ENCODE measurements around the gene OR56B1.

The OR56B1 gene

GRCh38 chr11:5694642-5695041 is 41.6 kb upstream of the OR56B1 start:
- Histone ChIP-seq H3K36me3 (ENCODE audit: insufficient read depth, low read length) (peaks cover 36% of the 10 kb centered on the region), H3K4me2 (ENCODE audit: low read length) (no peak overlapping the region), H3K9ac (ENCODE audit: low read length) (no peak overlapping the region), H3K27ac (ENCODE audit: low read depth, low read length, poor library complexity, severe bottlenecking) (no peak overlapping the region), H3K4me3 (ENCODE audit: low read depth, low read length, poor library complexity, severe bottlenecking) (no peak overlapping the region), H3K4me1 (ENCODE audit: insufficient read depth, low read length, severe bottlenecking) (peaks cover 28% of the 10 kb centered on the region), H3K9me2 (ENCODE audit: low read depth, low read length) (no peaks in the 10 kb centered on the region), H3K9me3 (ENCODE audit: low read length) (no peaks in the 10 kb centered on the region), H3F3A (ENCODE audit: insufficient read depth, low read length) (no peaks in the 10 kb centered on the region), H3K27me3 (ENCODE audit: insufficient read depth, low read length) (no peaks in the 10 kb centered on the region), H4K20me1 (ENCODE audit: insufficient read depth, low read length) (no peaks in the 10 kb centered on the region), H3K79me2 (ENCODE audit: insufficient read depth, low read length) (no peaks in the 10 kb centered on the region; the same call in 1 of the 2 replicates), H2AFZ (ENCODE audit: low read length) (no peak overlapping the region)
- TF ChIP-seq EZH2 (IDR thresholded peaks at IDR 0.05; ENCODE audit: borderline replicate concordance, low read length) = no peak
- TF ChIP-seq CTCF (IDR thresholded peaks at IDR 0.05; ENCODE audit: low read length) = no peak

- H3K9ac ChIP-seq (ENCODE audit: low read length) = no peak overlapping the region
- peaks cover 42% of the 10 kb centered on the region for H3K36me3 ChIP-seq (ENCODE audit: insufficient read depth, low read length)
- H3K4me2 ChIP-seq (ENCODE audit: low read length) = no peak overlapping the region
- no peaks in the 10 kb centered on the region for H3K9me3 ChIP-seq (ENCODE audit: low read length)
- no peaks in the 10 kb centered on the region for H3F3A ChIP-seq (ENCODE audit: insufficient read depth, low read length)
- no peaks in the 10 kb centered on the region for H3K79me2 ChIP-seq (ENCODE audit: insufficient read depth, low read length)
- TF ChIP-seq EZH2 (IDR thresholded peaks at IDR 0.05; ENCODE audit: borderline replicate concordance, low read length) (no peak), CTCF (IDR thresholded peaks at IDR 0.05; ENCODE audit: low read length) (no peak)
- H3K9me2 ChIP-seq (ENCODE audit: low read depth, low read length) = no peaks in the 10 kb centered on the region
- H3K27me3 ChIP-seq (ENCODE audit: insufficient read depth, low read length) = no peaks in the 10 kb centered on the region
- peaks cover 27% of the 10 kb centered on the region for H3K4me1 ChIP-seq (ENCODE audit: insufficient read depth, low read length, severe bottlenecking)
- no peaks in the 10 kb centered on the region for H4K20me1 ChIP-seq (ENCODE audit: insufficient read depth, low read length)
- H2AFZ ChIP-seq (ENCODE audit: low read length) = no peak overlapping the region
- no peak overlapping the region for H3K27ac ChIP-seq (ENCODE audit: low read depth, low read length, poor library complexity, severe bottlenecking)
- H3K4me3 ChIP-seq (ENCODE audit: low read depth, low read length, poor library complexity, severe bottlenecking) = no peak overlapping the region
Measured at GRCh38 chr11:5695580-5695979, 40.7 kb upstream of the OR56B1 start.

- no peak overlapping the region for H3K27ac ChIP-seq (ENCODE audit: low read depth, low read length, poor library complexity, severe bottlenecking)
- H3K9ac ChIP-seq (ENCODE audit: low read length) = no peak overlapping the region
- no peaks in the 10 kb centered on the region for H3K9me3 ChIP-seq (ENCODE audit: low read length)
- no peaks in the 10 kb centered on the region for H3K27me3 ChIP-seq (ENCODE audit: insufficient read depth, low read length)
- peaks cover 26% of the 10 kb centered on the region for H3K4me1 ChIP-seq (ENCODE audit: insufficient read depth, low read length, severe bottlenecking)
- H3K9me2 ChIP-seq (ENCODE audit: low read depth, low read length) = no peaks in the 10 kb centered on the region
- no peaks in the 10 kb centered on the region for H4K20me1 ChIP-seq (ENCODE audit: insufficient read depth, low read length)
- no peak overlapping the region for H3K4me2 ChIP-seq (ENCODE audit: low read length)
- H3K4me3 ChIP-seq (ENCODE audit: low read depth, low read length, poor library complexity, severe bottlenecking) = no peak overlapping the region
- TF ChIP-seq EZH2 (IDR thresholded peaks at IDR 0.05; ENCODE audit: borderline replicate concordance, low read length) = no peak
- TF ChIP-seq CTCF (IDR thresholded peaks at IDR 0.05; ENCODE audit: low read length) = no peak
- no peaks in the 10 kb centered on the region for H3F3A ChIP-seq (ENCODE audit: insufficient read depth, low read length)
- no peaks in the 10 kb centered on the region for H3K79me2 ChIP-seq (ENCODE audit: insufficient read depth, low read length)
- H2AFZ ChIP-seq (ENCODE audit: low read length) = no peak overlapping the region
- peaks cover 45% of the 10 kb centered on the region for H3K36me3 ChIP-seq (ENCODE audit: insufficient read depth, low read length)
Measured at GRCh38 chr11:5696210-5696609, 40.0 kb upstream of the OR56B1 start.
